ENCODE measurements around the gene TRPT1. TPM values are rescaled to one million over a fixed set of nuclear protein-coding genes. Genes with fewer than 3 reads are reported as not detected.

TRPT1 gene
- total RNA-seq, 1 experiment from 2014 or later = 58.8 TPM

GRCh38 chr11:64269540-64270220 is 43.7 kb upstream of the TRPT1 start:
- Mint-ChIP-seq H3K27me3 (ENCODE audit: low read depth) (no peaks in the 10 kb centered on the region), H3K4me1 (peaks cover 22% of the 10 kb centered on the region), H3K36me3 (peaks cover 13% of the 10 kb centered on the region), H3K9me3 (no peaks in the 10 kb centered on the region), H3K27ac (peak overlapping the region; percentile 100), H3K4me3 (peak overlapping the region; percentile 99)
- DNase-seq (ENCODE audit: low spot score) = peak; percentile 98
- ChIA-PET POLR2A (interaction anchor here (0.8 to 3.9 kb wide), 10 partner anchors 14 to 231 kb away, joined by 3 to 25 read pairs (median 5); partner anchors contain the start of genes BAD, CATSPERZ, FKBP2 and GPR137), CTCF (interaction anchor here (0.6 to 6.2 kb wide), 17 partner anchors 15 to 87 kb away, joined by 3 to 75 read pairs (median 8); partner anchors contain the start of genes BAD, CATSPERZ, ESRRA and FKBP2)
- peak; percentile 83 for ATAC-seq
- TF ChIP-seq FOXK1 (CRISPR knock-in tag; IDR thresholded peaks at IDR 0.05) (peak; percentile 93), NFE2L1 (CRISPR knock-in tag; IDR thresholded peaks at IDR 0.05) (0 out of 2 replicates have a peak, but pooled peaks have one; percentile 36), FOXP1 (CRISPR knock-in tag; IDR thresholded peaks at IDR 0.05; ENCODE audit: borderline replicate concordance) (peak; percentile 73), MAX (CRISPR knock-in tag; IDR thresholded peaks at IDR 0.05) (peak; percentile 57), MLX (CRISPR knock-in tag; IDR thresholded peaks at IDR 0.05) (0 out of 2 replicates have a peak, but pooled peaks have one; percentile 88), NFYB (CRISPR knock-in tag; conservative IDR thresholded peaks at IDR 0.05; ENCODE audit: low read depth) (0 out of 2 replicates have a peak, but pooled peaks have one; percentile 31), STAT6 (CRISPR knock-in tag; conservative IDR thresholded peaks at IDR 0.05; ENCODE audit: low read depth) (no peak), CDX4 (CRISPR knock-in tag; IDR thresholded peaks at IDR 0.05; ENCODE audit: borderline replicate concordance) (no peak), IRF2 (CRISPR knock-in tag; IDR thresholded peaks at IDR 0.05; ENCODE audit: borderline replicate concordance, low read depth) (no peak), TEAD1 (CRISPR knock-in tag; IDR thresholded peaks at IDR 0.05) (peak; percentile 89; the same call in 1 of the 2 replicates), CBFB (CRISPR knock-in tag; IDR thresholded peaks at IDR 0.05; ENCODE audit: low read depth) (0 out of 2 replicates have a peak, but pooled peaks have one; percentile 41), ZMAT4 (CRISPR knock-in tag; IDR thresholded peaks at IDR 0.05) (peak; percentile 70), GABPB1 (CRISPR knock-in tag; IDR thresholded peaks at IDR 0.05) (peak; percentile 91), TCF7 (CRISPR knock-in tag; IDR thresholded peaks at IDR 0.05; ENCODE audit: low read depth) (0 out of 2 replicates have a peak, but pooled peaks have one; percentile 19), OVOL2 (CRISPR knock-in tag; IDR thresholded peaks at IDR 0.05; ENCODE audit: borderline replicate concordance) (no peak; the same call in 1 of the 2 replicates), ZNF423 (CRISPR knock-in tag; IDR thresholded peaks at IDR 0.05) (no peak), E2F5 (CRISPR knock-in tag; IDR thresholded peaks at IDR 0.05) (0 out of 2 replicates have a peak, but pooled peaks have one; percentile 76), USF2 (CRISPR knock-in tag; IDR thresholded peaks at IDR 0.05) (0 out of 2 replicates have a peak, but pooled peaks have one; percentile 41), ELF4 (CRISPR knock-in tag; IDR thresholded peaks at IDR 0.05; ENCODE audit: low read depth) (peak; percentile 81; the same call in 1 of the 2 replicates), KAT7 (CRISPR knock-in tag; IDR thresholded peaks at IDR 0.05; ENCODE audit: borderline replicate concordance) (peak; percentile 58; the same call in 1 of the 2 replicates), EMX1 (CRISPR knock-in tag; IDR thresholded peaks at IDR 0.05) (0 out of 2 replicates have a peak, but pooled peaks have one; percentile 13), FOXJ3 (CRISPR knock-in tag; IDR thresholded peaks at IDR 0.05; ENCODE audit: borderline replicate concordance) (no peak), ARID4B (CRISPR knock-in tag; IDR thresholded peaks at IDR 0.05; ENCODE audit: borderline replicate concordance) (no peak)
